Measurements from ENCODE around the gene LINGO3.
A peak's percentile ranks its signal among the peaks of the same experiment; 100 is the strongest.
"Not testable (repeated sequence)": the region's sequence is repeated elsewhere in the genome, so short reads cannot be mapped to it uniquely, and the experiment has no call there.

Gene LINGO3

DNA sequence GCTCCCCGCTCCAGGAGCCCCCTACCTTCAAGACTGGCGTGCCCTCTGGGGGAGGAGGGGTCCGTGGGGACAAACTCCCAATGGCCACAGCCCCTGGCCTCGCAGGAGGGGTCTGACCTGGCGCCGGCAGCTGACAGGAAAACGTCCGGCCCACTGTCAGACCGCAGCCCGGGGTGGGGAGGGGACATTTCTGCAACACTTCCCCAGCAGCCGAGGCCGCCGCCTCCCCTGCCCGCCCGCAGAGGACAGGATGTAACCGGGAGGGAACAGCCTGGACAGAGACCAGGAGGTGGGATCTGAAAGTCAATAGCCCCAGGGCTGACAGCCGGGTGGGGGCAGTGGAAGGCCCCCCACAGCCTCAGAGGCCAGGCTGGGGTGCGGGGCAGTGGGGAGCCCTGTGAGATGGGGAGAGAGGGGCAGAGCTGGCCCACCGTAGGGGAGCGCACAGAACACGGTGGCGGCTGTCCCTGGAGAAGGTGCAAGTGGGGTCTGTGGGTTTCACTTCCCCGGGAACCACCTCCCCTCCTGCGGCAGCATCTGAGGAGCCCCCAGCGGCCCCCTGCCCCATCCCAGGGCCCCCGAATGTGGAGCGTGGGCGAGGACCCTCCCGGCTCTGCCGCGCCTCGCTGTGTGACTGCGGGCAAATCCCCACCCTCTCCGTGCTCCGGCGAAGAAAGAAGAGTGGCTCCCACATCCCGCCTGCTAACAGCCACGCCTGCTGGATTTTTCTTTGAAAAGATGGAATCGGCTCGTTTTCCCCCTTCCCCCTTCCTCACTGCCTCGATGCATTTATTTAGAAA, 25.7 kb downstream of the LINGO3 start, which contains the start of gene PEAK3:
PEAK3 (minus strand) TSS at position 114 of the 800 bp plus-strand sequence. CDS start 1,244 bp downstream, outside the sequence.
- DNase-seq (ENCODE audit: low spot score), result no peak

DNA sequence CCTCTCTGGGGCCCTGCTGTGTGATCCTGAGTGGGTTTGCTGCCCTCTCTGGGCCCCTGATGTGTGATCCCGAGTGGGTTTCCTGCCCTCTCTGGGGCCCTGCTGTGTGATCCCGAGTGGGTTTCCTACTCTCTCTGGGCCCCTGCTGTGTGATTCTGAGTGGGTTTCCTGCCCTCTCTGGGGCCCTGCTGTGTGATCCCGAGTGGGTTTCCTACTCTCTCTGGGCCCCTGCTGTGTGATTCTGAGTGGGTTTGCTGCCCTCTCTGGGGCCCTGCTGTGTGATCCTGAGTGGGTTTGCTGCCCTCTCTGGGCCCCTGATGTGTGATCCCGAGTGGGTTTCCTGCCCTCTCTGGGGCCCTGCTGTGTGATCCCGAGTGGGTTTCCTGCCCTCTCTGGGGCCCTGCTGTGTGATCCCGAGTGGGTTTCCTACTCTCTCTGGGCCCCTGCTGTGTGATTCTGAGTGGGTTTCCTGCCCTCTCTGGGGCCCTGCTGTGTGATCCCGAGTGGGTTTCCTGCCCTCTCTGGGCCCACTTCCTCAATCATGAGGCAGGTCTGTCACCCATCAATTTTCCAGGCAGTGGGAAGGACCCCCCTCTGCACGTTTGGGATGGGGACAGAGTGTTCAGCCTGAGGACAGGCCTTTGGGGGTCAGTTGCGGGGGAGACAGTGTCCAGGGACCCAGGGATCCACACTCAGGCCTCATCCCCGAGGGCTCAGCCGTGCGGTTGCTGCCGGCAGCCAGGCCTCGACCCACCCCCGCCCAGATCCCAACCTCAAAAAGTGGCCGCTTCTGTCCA, 26.5 kb downstream of the LINGO3 start:
- DNase-seq (ENCODE audit: low spot score), result not testable (repeated sequence)

GRCh38 chr19:2280633-2281264, 27.2 kb downstream of the LINGO3 start:
- no peak for DNase-seq (ENCODE audit: low spot score)

- DNase-seq (ENCODE audit: low spot score), result no peak
Observed at GRCh38 chr19:2278459-2279158, 29.3 kb downstream of the LINGO3 start.

- no peak for DNase-seq (ENCODE audit: low spot score)
Observed at GRCh38 chr19:2277138-2277537, 30.8 kb downstream of the LINGO3 start.

- DNase-seq (ENCODE audit: low spot score), result no peak
Observed at GRCh38 chr19:2276429-2276986, 31.4 kb downstream of the LINGO3 start.

DNA sequence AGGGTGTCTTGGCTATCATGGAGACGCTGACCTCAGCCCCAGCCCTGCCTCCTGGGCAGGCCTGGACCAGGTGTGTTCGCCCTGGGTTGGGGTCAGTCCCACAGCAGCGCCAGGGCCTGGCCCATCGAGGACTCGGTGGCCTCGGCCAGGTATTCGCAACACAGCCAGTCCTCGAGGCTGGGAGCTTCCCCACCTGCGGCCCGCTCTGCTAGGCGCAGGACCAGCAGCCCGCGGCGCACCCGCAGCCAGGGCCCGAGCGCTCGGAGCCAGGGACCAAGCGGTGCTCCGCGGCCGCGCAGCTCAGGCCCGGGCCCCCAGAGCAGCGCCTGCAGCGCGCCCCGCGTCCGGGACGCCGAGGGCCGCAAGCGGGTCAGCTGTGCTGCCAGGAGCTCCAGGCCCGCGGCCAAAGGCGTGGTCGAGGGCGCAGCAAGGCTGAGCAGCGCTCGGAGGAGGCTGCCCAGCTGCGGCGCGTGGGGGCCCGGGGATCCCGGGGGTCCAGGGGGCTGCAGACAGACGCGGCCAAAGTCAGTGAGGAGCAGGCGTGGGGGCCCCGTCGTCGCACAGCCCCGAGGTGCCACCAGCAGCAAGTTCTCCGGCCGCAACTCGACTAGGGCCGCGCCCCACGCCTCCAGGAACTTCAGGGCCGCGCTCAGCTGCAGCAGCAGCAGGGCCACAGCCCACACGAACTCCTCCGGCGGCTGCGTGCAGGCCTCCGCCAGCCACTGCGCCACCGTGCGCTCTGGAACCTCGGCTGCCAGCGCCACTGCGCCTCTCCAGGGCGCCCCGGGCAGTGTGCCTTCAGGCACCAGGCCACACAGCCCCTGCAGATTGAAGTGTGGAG, 32.1 kb downstream of the LINGO3 start:
- DNase-seq (ENCODE audit: low spot score), result no peak

GRCh38 chr19:2274931-2275535, 32.9 kb downstream of the LINGO3 start:
- peak; percentile 73 for DNase-seq (ENCODE audit: low spot score)

DNA sequence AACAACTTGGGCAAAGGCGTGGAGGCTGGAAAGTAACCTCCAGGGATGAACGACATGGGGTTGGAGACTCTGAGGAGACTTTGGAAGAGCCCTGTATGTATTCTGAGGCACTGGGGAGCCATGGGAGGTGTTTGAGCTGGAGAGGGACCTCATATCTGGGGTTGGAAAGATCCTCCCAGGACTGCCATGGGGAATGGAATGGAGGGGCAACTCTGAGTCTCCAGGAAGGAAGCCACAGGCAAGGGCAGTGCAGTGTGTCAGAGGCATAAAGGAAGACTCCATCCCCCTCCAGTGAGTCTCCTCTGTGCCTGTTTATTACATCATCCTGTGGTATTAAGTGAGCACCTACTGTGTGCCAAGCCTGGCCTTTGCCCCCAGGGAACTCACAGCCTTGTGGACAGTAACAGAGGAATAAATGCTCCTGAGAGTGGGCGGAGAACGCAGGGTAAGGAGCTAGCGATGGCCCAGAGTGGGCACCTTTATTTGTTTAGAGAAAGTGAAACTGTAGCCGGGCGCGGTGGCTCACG, 33.7 kb downstream of the LINGO3 start:
- DNase-seq (ENCODE audit: low spot score), result no peak

DNA sequence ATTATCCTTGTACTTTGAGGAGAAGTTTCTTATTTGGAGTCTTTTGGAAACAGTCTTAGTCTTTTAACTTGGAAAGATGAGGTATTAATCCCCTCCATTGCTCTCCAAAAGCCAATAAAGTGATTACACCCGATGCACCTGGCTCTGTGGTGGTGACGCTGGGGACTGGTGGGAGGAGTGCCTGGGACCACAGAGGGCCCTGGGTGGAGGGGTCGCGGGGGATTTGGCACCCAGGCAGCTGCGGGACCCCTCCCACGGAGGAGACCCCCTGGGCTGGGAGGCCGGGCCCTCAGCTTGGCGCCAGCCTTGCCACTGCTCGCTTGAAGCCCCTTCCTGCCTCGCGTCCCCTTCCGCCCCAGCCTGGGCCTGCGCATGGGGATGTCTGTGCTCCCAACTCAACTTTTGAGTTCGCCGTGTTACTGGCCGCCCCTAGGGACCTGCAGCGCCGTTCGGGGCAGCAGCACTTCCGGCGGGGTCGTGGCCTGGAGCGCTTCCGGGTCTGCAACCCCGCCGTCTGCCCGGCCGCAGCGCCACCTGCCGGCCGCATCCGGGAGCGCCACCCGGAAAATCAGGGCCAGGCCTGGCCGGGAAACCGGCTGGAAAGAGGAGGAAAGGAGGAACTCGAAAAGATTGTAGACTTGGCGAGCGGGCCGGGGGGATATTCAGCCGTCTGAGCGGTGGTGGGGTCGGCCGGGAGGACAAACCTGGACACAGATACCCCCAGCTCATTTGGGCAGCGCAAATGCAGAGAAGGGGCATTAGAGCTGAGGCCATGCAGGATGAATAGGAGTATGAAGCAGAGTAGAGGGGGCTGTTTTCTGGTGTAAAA, 34.4 kb downstream of the LINGO3 start:
- no peak for DNase-seq (ENCODE audit: low spot score)

- no peak for DNase-seq (ENCODE audit: low spot score)
Observed at GRCh38 chr19:2271234-2272103, 36.5 kb downstream of the LINGO3 start.

DNA sequence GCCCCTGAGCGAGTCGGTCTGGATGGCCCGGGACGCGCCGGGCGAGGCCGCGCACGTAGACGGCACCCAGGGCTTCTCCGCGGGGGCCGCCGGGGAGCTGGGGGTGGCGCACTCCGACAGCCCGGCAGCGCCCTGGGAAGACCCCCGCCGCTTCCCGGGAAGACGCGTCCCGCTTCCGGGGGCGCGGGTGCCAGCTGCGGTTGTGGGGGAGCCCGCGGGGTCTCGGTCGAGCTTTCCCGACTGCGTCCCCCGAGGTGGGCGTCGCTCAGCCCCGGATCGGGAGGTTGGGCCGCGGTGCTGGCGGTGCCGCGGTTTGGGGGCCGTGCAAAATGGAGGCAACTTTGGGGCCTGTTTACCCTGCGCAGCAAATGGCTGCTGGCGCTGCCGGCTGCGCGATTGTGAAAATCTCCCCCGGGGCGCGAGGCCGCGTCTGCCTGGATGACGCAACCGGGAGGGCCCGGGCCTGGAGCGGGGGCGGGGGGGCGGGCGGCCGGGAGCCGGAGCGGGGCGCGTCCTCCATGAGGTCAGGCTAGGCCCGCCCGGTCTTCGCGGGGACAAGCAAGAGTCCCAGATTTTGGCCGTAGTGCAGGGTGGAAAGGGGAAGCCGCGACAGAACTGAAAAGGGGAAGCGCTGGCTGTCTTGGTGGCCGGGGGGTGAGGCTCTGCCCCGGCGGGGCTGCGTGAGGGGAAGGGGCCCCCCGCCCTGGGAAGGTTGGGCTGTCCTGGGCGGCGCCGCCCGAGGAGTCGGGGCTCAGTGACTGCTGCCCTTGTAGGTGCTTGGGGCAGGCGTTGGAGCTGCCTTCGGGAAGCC, 37.3 kb downstream of the LINGO3 start:
- peak; percentile 75 for DNase-seq (ENCODE audit: low spot score)

GRCh38 chr19:2270157-2270422, 37.9 kb downstream of the LINGO3 start:
- DNase-seq (ENCODE audit: low spot score), result no peak

GRCh38 chr19:2269244-2270156, 38.5 kb downstream of the LINGO3 start:
- peak; percentile 96 for DNase-seq (ENCODE audit: low spot score)

DNA sequence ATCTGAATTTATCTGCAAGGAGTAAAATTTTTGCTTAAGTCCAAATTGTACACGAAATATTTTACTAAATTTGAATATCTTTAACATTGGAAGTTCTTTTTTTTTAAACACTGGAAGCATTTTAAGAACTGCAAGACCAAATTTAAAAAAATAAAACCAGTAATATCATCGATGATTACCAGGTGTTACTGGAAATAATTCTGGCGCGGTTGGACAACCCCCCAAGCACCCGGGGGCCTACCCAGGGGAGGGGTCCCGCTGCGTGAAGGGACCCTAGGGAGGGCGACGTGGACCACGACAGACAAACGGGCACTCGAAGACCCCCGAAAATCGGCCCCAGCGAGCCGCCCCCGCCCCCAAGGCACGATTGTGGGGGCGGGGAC, 39.1 kb downstream of the LINGO3 start:
- DNase-seq (ENCODE audit: low spot score), result no peak

- DNase-seq (ENCODE audit: low spot score), result no peak
Observed at GRCh38 chr19:2268480-2268830, 39.5 kb downstream of the LINGO3 start.

Measured in globus pallidus (tissue), 1 donor.